NCI-H1048 (cell line): ENCODE results near the gene MBD3L4.
"Not testable (repeated sequence)": the region's sequence is repeated elsewhere in the genome, so short reads cannot be mapped to it uniquely, and the experiment has no call there.

ENCODE experiments used
- DNase-seq: peaks from one replicate; lab custom pipeline; 2025; lab: John Stamatoyannopoulos, UW

The MBD3L4 gene

GRCh38 chr19:7040079-7040478 is at the start of gene MBD3L4:
MBD3L4 (minus strand) TSS chr19:7040179; CDS start chr19:7040144, 35 bp downstream.
- DNase-seq = not testable (repeated sequence)

- no peak for DNase-seq
Observed at GRCh38 chr19:7088999-7089398, 49.0 kb upstream of the MBD3L4 start.

- no peak for DNase-seq
Observed at GRCh38 chr19:7083076-7083956, 43.3 kb upstream of the MBD3L4 start.

- DNase-seq = no peak
Observed at GRCh38 chr19:7078008-7078407, 38.0 kb upstream of the MBD3L4 start.

- DNase-seq = no peak
Observed at GRCh38 chr19:7076151-7076550, 36.2 kb upstream of the MBD3L4 start.

- DNase-seq = no peak
Observed at GRCh38 chr19:7074705-7075282, 34.8 kb upstream of the MBD3L4 start.

- no peak for DNase-seq
Observed at GRCh38 chr19:7072541-7072940, 32.6 kb upstream of the MBD3L4 start.

- DNase-seq = no peak
Observed at GRCh38 chr19:7069904-7070226, 29.9 kb upstream of the MBD3L4 start.

GRCh38 chr19:7069042-7069903 is 29.3 kb upstream of the MBD3L4 start, which contains the start of gene ZNF557:
ZNF557 (plus strand) TSS chr19:7069703; CDS start chr19:7075075, 5,372 bp downstream.
- peak; percentile 91 for DNase-seq

GRCh38 chr19:7068599-7068998 is 28.6 kb upstream of the MBD3L4 start:
- DNase-seq = no peak

GRCh38 chr19:7067716-7068115 is 27.7 kb upstream of the MBD3L4 start:
- no peak for DNase-seq

- DNase-seq = not testable (repeated sequence)
Observed at GRCh38 chr19:7067122-7067521, 27.1 kb upstream of the MBD3L4 start.

- no peak for DNase-seq
Observed at GRCh38 chr19:7063764-7064418, 23.9 kb upstream of the MBD3L4 start.

- no peak for DNase-seq
Observed at GRCh38 chr19:7063339-7063738, 23.4 kb upstream of the MBD3L4 start.

- DNase-seq = not testable (repeated sequence)
Observed at GRCh38 chr19:7059977-7060376, 20.0 kb upstream of the MBD3L4 start.

- DNase-seq = not testable (repeated sequence)
Observed at GRCh38 chr19:7058576-7058975, 18.6 kb upstream of the MBD3L4 start, which contains the start of gene MBD3L3. MBD3L3 (minus strand) TSS chr19:7058676; CDS start chr19:7058605, 71 bp downstream.

GRCh38 chr19:7056371-7056770 is 16.4 kb upstream of the MBD3L4 start:
- not testable (repeated sequence) for DNase-seq

- DNase-seq = not testable (repeated sequence)
Observed at GRCh38 chr19:7055679-7056078, 15.7 kb upstream of the MBD3L4 start.

GRCh38 chr19:7054635-7055368 is 14.8 kb upstream of the MBD3L4 start:
- not testable (repeated sequence) for DNase-seq

- DNase-seq = not testable (repeated sequence)
Observed at GRCh38 chr19:7052896-7053295, 12.9 kb upstream of the MBD3L4 start.

GRCh38 chr19:7051421-7051820 is 11.4 kb upstream of the MBD3L4 start:
- not testable (repeated sequence) for DNase-seq
